ENCODE measurements around the gene CDC42EP3. TPM values are rescaled to one million over a fixed set of nuclear protein-coding genes. Genes with fewer than 3 reads are reported as not detected.

Gene CDC42EP3
- polyA plus RNA-seq, 1 donor from 2014 or later: 25.2 TPM

DNA sequence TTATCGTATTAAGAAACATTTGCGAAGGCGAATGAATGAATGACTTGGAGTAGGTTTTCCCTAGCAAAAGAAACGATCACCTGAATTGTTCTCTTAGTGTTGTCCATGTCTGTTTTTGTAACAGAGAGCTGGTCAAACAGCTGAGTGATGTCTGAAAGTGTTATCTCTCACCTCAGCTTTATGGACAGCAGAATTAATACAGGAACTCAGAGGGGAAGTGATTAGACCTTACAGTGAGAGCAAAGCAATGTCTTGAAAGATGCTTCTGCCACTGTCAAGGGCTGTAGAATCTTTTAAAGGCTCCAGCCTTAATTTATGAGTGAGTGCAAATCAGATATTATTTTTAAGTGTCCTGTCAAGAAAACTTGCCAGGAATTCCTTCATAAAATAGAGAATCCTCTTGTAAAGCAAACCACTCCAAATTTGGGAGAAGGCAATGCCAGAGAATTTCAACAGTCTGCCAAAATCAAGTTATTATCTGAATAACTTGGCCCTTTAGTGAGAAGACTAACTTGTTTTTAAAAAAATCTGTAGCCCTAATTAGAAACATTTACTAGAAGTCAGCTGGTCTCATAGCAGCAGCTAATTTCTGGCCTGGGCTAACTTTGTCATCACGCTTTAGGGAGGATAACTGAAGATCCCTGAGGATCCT lies 60.7 kb downstream of the CDC42EP3 start:
- Histone ChIP-seq H3K27ac (ENCODE audit: low read length) (no peak overlapping the region), H3K9me2 (ENCODE audit: insufficient read depth, low read length) (no peaks in the 10 kb centered on the region), H3K36me3 (ENCODE audit: insufficient read depth, low read length) (no peaks in the 10 kb centered on the region), H4K20me1 (ENCODE audit: insufficient read depth) (no peaks in the 10 kb centered on the region), H3K4me3 (ENCODE audit: low read length) (no peak overlapping the region), H2AFZ (ENCODE audit: low read depth, low read length) (no peak overlapping the region), H3K9ac (ENCODE audit: low read length) (no peak overlapping the region), H3K79me2 (replicated peaks; ENCODE audit: insufficient read depth, low read length) (no peaks in the 10 kb centered on the region), H3K27me3 (ENCODE audit: insufficient read depth, low read depth, low read length) (no peaks in the 10 kb centered on the region), H3F3A (ENCODE audit: insufficient read depth, low read length, poor library complexity, severe bottlenecking) (no peaks in the 10 kb centered on the region), H3K9me3 (ENCODE audit: low read length) (peaks cover 4% of the 10 kb centered on the region), H3K4me2 (ENCODE audit: low read length) (no peak overlapping the region)
- no peak for TF ChIP-seq TAF1 (IDR thresholded peaks at IDR 0.05; ENCODE audit: low read depth)
- no peak for TF ChIP-seq EP300 (conservative IDR thresholded peaks at IDR 0.05; ENCODE audit: poor library complexity, severe bottlenecking)
- no peak for TF ChIP-seq MXI1 (conservative IDR thresholded peaks at IDR 0.05; ENCODE audit: poor library complexity, severe bottlenecking)
- TF ChIP-seq, protein P1, sequence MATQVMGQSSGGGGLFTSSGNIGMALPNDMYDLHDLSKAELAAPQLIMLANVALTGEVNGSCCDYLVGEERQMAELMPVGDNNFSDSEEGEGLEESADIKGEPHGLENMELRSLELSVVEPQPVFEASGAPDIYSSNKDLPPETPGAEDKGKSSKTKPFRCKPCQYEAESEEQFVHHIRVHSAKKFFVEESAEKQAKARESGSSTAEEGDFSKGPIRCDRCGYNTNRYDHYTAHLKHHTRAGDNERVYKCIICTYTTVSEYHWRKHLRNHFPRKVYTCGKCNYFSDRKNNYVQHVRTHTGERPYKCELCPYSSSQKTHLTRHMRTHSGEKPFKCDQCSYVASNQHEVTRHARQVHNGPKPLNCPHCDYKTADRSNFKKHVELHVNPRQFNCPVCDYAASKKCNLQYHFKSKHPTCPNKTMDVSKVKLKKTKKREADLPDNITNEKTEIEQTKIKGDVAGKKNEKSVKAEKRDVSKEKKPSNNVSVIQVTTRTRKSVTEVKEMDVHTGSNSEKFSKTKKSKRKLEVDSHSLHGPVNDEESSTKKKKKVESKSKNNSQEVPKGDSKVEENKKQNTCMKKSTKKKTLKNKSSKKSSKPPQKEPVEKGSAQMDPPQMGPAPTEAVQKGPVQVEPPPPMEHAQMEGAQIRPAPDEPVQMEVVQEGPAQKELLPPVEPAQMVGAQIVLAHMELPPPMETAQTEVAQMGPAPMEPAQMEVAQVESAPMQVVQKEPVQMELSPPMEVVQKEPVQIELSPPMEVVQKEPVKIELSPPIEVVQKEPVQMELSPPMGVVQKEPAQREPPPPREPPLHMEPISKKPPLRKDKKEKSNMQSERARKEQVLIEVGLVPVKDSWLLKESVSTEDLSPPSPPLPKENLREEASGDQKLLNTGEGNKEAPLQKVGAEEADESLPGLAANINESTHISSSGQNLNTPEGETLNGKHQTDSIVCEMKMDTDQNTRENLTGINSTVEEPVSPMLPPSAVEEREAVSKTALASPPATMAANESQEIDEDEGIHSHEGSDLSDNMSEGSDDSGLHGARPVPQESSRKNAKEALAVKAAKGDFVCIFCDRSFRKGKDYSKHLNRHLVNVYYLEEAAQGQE (IDR thresholded peaks at IDR 0.05; ENCODE audit: borderline replicate concordance): no peak
- TF ChIP-seq POLR2AphosphoS5 (IDR thresholded peaks at IDR 0.05): no peak
- no peak for TF ChIP-seq EZH2 (IDR thresholded peaks at IDR 0.05; ENCODE audit: borderline replicate concordance, insufficient read depth, low read length, poor library complexity, severe bottlenecking)
- TF ChIP-seq, protein P2, sequence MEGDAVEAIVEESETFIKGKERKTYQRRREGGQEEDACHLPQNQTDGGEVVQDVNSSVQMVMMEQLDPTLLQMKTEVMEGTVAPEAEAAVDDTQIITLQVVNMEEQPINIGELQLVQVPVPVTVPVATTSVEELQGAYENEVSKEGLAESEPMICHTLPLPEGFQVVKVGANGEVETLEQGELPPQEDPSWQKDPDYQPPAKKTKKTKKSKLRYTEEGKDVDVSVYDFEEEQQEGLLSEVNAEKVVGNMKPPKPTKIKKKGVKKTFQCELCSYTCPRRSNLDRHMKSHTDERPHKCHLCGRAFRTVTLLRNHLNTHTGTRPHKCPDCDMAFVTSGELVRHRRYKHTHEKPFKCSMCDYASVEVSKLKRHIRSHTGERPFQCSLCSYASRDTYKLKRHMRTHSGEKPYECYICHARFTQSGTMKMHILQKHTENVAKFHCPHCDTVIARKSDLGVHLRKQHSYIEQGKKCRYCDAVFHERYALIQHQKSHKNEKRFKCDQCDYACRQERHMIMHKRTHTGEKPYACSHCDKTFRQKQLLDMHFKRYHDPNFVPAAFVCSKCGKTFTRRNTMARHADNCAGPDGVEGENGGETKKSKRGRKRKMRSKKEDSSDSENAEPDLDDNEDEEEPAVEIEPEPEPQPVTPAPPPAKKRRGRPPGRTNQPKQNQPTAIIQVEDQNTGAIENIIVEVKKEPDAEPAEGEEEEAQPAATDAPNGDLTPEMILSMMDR (IDR thresholded peaks at IDR 0.05; ENCODE audit: poor library complexity, severe bottlenecking): no peak
- TF ChIP-seq RAD21 (conservative IDR thresholded peaks at IDR 0.05): no peak
- no peak for TF ChIP-seq SMC3 (conservative IDR thresholded peaks at IDR 0.05; ENCODE audit: poor library complexity)

DNA sequence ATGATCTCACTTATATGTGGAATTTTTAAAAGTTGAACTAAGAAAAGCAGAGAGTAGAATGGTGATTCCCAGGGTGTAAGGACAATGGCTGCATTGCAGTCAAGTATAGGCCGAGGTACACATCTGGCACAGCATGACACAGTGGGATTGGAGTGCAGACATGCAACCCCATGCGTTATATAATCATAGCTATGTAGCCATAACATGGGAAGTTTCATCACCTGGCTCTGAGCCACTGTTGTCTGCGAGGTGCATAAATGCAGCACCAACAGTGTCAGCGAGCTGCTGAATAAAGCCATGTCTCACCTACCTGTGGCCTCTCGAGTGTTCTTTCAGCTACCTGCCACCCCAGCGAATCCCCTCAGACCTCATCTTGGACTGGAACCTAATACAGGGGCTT lies 61.7 kb downstream of the CDC42EP3 start:
- Histone ChIP-seq H3K79me2 (replicated peaks; ENCODE audit: insufficient read depth, low read length) (no peaks in the 10 kb centered on the region), H3K4me3 (ENCODE audit: low read length) (no peak overlapping the region), H3K36me3 (ENCODE audit: insufficient read depth, low read length) (no peaks in the 10 kb centered on the region), H3K27me3 (ENCODE audit: insufficient read depth, low read depth, low read length) (no peaks in the 10 kb centered on the region), H3K4me2 (ENCODE audit: low read length) (no peak overlapping the region), H3K9me3 (ENCODE audit: low read length) (peaks cover 4% of the 10 kb centered on the region), H2AFZ (ENCODE audit: low read depth, low read length) (no peak overlapping the region), H3F3A (ENCODE audit: insufficient read depth, low read length, poor library complexity, severe bottlenecking) (no peaks in the 10 kb centered on the region), H3K9me2 (ENCODE audit: insufficient read depth, low read length) (no peaks in the 10 kb centered on the region), H3K27ac (ENCODE audit: low read length) (no peak overlapping the region), H3K9ac (ENCODE audit: low read length) (no peak overlapping the region), H4K20me1 (ENCODE audit: insufficient read depth) (no peaks in the 10 kb centered on the region)
- TF ChIP-seq TAF1 (IDR thresholded peaks at IDR 0.05; ENCODE audit: low read depth): no peak
- TF ChIP-seq EP300 (conservative IDR thresholded peaks at IDR 0.05; ENCODE audit: poor library complexity, severe bottlenecking): no peak
- TF ChIP-seq, protein P1 (IDR thresholded peaks at IDR 0.05; ENCODE audit: borderline replicate concordance): no peak
- TF ChIP-seq, protein P2 (IDR thresholded peaks at IDR 0.05; ENCODE audit: poor library complexity, severe bottlenecking): no peak
- no peak for TF ChIP-seq POLR2AphosphoS5 (IDR thresholded peaks at IDR 0.05)
- no peak for TF ChIP-seq RAD21 (conservative IDR thresholded peaks at IDR 0.05)
- TF ChIP-seq SMC3 (conservative IDR thresholded peaks at IDR 0.05; ENCODE audit: poor library complexity): no peak
- no peak for TF ChIP-seq EZH2 (IDR thresholded peaks at IDR 0.05; ENCODE audit: borderline replicate concordance, insufficient read depth, low read length, poor library complexity, severe bottlenecking)
- TF ChIP-seq MXI1 (conservative IDR thresholded peaks at IDR 0.05; ENCODE audit: poor library complexity, severe bottlenecking): no peak

Measured in neural cell (in vitro differentiated cells).